Dedifferentiated amniotic fluid mesenchymal stem cell (primary cell): ENCODE results near the gene UBASH3B.
"Not testable (repeated sequence)": the region's sequence is repeated elsewhere in the genome, so short reads cannot be mapped to it uniquely, and the experiment has no call there.

Source experiments
- DNase-seq: peaks from one replicate; pipeline ENCODE4 v3.0.0-alpha.2; 2016; ENCODE audit errors: extremely low spot score

UBASH3B gene

GRCh38 chr11:122843281-122844141, 188.0 kb downstream of the UBASH3B start:
- DNase-seq = no peak

GRCh38 chr11:122847466-122847865, 191.9 kb downstream of the UBASH3B start:
- no peak for DNase-seq

- DNase-seq = no peak
Measured at GRCh38 chr11:122848186-122848585, 192.7 kb downstream of the UBASH3B start.

- no peak for DNase-seq
Measured at GRCh38 chr11:122850076-122850631, 194.6 kb downstream of the UBASH3B start.

GRCh38 chr11:122851366-122851966, 195.9 kb downstream of the UBASH3B start:
- DNase-seq = no peak

GRCh38 chr11:122852074-122852795, 196.7 kb downstream of the UBASH3B start:
- no peak for DNase-seq

GRCh38 chr11:122852796-122853160, 197.3 kb downstream of the UBASH3B start:
- no peak for DNase-seq

GRCh38 chr11:122853261-122853660, 197.7 kb downstream of the UBASH3B start:
- no peak for DNase-seq

- peak; percentile 89 for DNase-seq
Measured at GRCh38 chr11:122853971-122854446, 198.5 kb downstream of the UBASH3B start.

GRCh38 chr11:122861631-122862030, 206.1 kb downstream of the UBASH3B start:
- no peak for DNase-seq

GRCh38 chr11:122862091-122862490, 206.6 kb downstream of the UBASH3B start:
- DNase-seq = no peak

GRCh38 chr11:122863154-122863553, 207.6 kb downstream of the UBASH3B start:
- DNase-seq = not testable (repeated sequence)

GRCh38 chr11:122863704-122864326, 208.3 kb downstream of the UBASH3B start:
- DNase-seq = peak; percentile 73
